ENCODE data around the gene CHSY1.

DNA sequence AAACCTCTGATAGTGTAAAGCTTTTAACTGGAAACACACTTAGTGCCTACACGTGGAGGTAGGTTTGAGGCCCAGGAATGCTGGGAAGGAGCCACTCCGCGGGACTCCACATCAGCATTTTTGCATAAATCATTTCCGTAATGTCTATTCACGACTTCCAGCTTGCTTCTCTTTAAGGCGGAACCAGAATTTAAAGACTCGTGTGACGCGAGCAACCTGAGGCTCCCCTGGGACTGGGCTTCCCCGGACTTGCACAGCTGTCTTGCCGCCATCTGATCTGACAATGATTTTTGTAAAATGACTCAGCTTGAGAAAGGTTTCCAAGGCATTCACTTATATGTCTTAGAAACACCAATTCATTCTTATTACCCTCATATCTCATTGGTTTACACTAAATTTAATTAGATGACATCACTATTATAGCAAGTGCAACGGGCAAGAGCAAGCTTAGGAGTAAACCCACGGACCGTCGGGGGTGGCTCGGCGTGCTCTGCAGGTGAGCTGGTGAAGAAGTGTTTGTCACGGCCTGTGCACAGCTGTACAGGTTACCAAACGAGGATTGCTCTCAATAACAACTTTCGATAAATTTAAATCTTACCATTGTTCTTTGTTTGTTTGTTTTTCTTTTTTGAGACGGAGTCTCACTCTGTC, 95.2 kb downstream of the CHSY1 start:
- no peak for TF ChIP-seq SIN3A (IDR thresholded peaks at IDR 0.05; ENCODE audit: borderline replicate concordance, insufficient read depth, low read length)
- TF ChIP-seq, protein P1, sequence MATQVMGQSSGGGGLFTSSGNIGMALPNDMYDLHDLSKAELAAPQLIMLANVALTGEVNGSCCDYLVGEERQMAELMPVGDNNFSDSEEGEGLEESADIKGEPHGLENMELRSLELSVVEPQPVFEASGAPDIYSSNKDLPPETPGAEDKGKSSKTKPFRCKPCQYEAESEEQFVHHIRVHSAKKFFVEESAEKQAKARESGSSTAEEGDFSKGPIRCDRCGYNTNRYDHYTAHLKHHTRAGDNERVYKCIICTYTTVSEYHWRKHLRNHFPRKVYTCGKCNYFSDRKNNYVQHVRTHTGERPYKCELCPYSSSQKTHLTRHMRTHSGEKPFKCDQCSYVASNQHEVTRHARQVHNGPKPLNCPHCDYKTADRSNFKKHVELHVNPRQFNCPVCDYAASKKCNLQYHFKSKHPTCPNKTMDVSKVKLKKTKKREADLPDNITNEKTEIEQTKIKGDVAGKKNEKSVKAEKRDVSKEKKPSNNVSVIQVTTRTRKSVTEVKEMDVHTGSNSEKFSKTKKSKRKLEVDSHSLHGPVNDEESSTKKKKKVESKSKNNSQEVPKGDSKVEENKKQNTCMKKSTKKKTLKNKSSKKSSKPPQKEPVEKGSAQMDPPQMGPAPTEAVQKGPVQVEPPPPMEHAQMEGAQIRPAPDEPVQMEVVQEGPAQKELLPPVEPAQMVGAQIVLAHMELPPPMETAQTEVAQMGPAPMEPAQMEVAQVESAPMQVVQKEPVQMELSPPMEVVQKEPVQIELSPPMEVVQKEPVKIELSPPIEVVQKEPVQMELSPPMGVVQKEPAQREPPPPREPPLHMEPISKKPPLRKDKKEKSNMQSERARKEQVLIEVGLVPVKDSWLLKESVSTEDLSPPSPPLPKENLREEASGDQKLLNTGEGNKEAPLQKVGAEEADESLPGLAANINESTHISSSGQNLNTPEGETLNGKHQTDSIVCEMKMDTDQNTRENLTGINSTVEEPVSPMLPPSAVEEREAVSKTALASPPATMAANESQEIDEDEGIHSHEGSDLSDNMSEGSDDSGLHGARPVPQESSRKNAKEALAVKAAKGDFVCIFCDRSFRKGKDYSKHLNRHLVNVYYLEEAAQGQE (IDR thresholded peaks at IDR 0.05; ENCODE audit: insufficient read depth in 1 of 2, low read depth in 2 of 2, low read length in 2 of 2), result no peak

All from PFSK-1 (cell line).